ENCODE measurements around the gene ARSD. TPM values are rescaled to one million over a fixed set of nuclear protein-coding genes. Genes with fewer than 3 reads are reported as not detected.
"Not testable (repeated sequence)": the region's sequence is repeated elsewhere in the genome, so short reads cannot be mapped to it uniquely, and the experiment has no call there.

ARSD gene
- total and polyA plus RNA-seq, 12 donors, result 4.2 to 19.0 (median 6.8) TPM

- ATAC-seq (no peak), DNase-seq (no peak)
- no peaks in the 10 kb centered on the region for H3K9me3 ChIP-seq
- no peaks in the 10 kb centered on the region for H3K36me3 ChIP-seq
- H3K27me3 ChIP-seq, result no peaks in the 10 kb centered on the region
- TF ChIP-seq, protein P1, sequence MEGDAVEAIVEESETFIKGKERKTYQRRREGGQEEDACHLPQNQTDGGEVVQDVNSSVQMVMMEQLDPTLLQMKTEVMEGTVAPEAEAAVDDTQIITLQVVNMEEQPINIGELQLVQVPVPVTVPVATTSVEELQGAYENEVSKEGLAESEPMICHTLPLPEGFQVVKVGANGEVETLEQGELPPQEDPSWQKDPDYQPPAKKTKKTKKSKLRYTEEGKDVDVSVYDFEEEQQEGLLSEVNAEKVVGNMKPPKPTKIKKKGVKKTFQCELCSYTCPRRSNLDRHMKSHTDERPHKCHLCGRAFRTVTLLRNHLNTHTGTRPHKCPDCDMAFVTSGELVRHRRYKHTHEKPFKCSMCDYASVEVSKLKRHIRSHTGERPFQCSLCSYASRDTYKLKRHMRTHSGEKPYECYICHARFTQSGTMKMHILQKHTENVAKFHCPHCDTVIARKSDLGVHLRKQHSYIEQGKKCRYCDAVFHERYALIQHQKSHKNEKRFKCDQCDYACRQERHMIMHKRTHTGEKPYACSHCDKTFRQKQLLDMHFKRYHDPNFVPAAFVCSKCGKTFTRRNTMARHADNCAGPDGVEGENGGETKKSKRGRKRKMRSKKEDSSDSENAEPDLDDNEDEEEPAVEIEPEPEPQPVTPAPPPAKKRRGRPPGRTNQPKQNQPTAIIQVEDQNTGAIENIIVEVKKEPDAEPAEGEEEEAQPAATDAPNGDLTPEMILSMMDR (IDR thresholded peaks at IDR 0.05), result no peak
- WGBS, 2 donors, result 83 to 89% methylated on average over 6 of the region's 6 CpGs
- H3K4me3 ChIP-seq, result no peak overlapping the region
- peak overlapping the region in 1 of 10 donors; percentile 74 for H3K27ac ChIP-seq
- H3K4me1 ChIP-seq, result peaks cover 0 to 45% (median 0%) of the 10 kb centered on the region in 9 donors
- intact Hi-C loops (cut with DNase I), result no loop called here
Measured at GRCh38 chrX:2965965-2966364, 36.8 kb upstream of the ARSD start.

DNA sequence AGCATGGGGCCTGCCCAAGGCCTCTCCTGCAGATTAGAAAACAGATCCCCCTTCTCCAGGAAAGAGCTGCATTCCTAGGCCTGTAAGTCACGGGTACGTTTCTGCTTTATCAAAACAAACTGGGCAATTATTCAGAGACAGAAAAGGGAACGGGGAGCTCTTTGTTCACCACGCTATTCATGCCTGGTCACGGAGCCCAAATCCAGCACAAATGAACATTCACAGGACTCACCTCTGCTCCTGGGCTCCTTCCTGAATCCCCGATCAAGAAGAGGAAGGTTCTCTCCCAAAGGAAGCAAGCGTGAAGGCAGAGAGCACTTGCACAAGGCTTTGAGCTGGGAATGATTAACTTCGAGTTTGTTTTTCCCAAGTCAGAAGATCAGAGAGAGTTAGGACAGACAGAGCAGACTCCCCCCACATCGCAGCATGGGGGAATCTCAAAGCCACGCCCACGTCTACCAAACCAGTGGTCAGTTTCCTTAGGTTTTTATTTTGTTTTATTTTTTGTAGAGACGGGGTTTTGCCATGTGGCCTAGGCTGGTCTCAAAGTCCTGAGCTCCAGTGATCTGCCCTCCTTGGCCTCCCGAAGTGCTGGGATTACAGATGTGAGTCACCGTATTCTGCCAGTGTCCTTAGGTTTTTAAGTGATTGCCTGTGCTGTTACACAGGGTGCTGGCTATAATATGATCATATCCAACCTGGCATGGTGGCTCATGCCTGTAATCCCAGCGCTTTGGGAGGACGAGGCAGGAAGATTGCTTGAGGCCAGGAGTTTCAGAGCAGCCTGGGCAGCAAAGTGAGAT lies 35.1 kb upstream of the ARSD start:
- not testable (repeated sequence) for H3K27me3 ChIP-seq
- ATAC-seq, result peak in 5 of 8 donors; percentile 25 to 79 (median 44)

DNA sequence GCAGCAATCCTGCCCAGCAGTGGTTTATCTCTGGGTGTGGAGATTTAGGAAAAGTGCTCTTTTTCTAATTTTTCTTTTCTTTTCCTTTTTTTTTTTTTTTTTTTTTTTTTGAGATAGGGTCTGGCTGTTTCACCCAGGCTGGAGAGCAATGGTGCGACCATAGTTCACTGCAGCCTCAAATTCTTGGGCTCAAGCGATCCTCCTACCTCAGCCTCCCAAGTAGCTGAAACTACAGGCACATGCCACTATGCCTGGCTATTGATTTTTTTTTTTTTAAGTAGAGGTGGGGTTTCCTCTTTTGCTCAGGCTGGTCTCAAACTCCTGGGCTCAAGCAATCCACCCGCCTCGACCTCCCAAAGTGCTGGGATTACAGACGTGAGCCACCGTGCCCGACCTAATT lies 34.3 kb upstream of the ARSD start:
- Histone ChIP-seq H3K27ac (peak overlapping the region in 1 of 10 donors; percentile 74), H3K4me1 (peaks cover 0 to 35% (median 0%) of the 10 kb centered on the region in 9 donors)
- H3K9me3 ChIP-seq; H3K36me3 ChIP-seq; DNase-seq; ATAC-seq; intact Hi-C loops (cut with DNase I); H3K27me3 ChIP-seq; H3K4me3 ChIP-seq: not testable (repeated sequence)
- WGBS, 2 donors, result 82 to 86% methylated on average over 7 of the region's 7 CpGs

More for the DNA sequence above, 35.1 kb upstream of the ARSD start:
- H3K4me3 ChIP-seq; intact Hi-C loops (cut with DNase I); H3K9me3 ChIP-seq; H3K36me3 ChIP-seq; DNase-seq: not testable (repeated sequence)
- WGBS, 2 donors, result 47 to 51% methylated on average over 12 to 15 of the region's 16 CpGs
- Histone ChIP-seq H3K4me1 (peaks cover 0 to 42% (median 0%) of the 10 kb centered on the region in 9 donors), H3K27ac (peak overlapping the region in 3 of 10 donors; percentile 46 to 74 (median 50))

DNA sequence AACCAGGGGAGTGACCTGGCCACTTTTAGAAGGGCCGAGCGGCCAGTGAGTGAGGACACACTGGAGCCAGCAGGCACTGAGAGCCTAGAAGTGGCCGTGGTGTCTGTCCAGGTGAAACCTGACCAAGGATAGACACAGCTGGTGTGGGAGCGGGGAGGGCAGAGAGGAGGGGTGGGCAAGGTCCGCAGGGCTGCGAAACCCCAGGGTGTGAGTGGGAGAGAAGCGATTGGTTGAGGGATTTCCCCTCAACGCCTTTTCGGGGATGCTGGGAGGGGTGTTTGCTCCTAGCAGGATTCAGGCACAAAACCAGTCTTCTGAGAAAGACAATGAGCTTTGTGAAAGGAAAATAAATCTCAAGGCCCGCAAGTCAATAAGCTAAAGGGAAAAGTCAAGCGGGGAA lies 33.2 kb upstream of the ARSD start:
- no peak overlapping the region for H3K4me3 ChIP-seq
- H3K4me1 ChIP-seq, result peaks cover 0 to 24% (median 0%) of the 10 kb centered on the region in 9 donors
- no peaks in the 10 kb centered on the region for H3K9me3 ChIP-seq
- DNase-seq (no peak), ATAC-seq (no peak)
- TF ChIP-seq, protein P1 (IDR thresholded peaks at IDR 0.05), result no peak
- intact Hi-C loops (cut with DNase I), result no loop called here
- H3K36me3 ChIP-seq, result no peaks in the 10 kb centered on the region
- 87 to 88% methylated on average over 10 to 11 of the region's 11 CpGs for WGBS, 2 donors
- H3K27me3 ChIP-seq, result no peaks in the 10 kb centered on the region
- H3K27ac ChIP-seq, result no peak overlapping the region

DNA sequence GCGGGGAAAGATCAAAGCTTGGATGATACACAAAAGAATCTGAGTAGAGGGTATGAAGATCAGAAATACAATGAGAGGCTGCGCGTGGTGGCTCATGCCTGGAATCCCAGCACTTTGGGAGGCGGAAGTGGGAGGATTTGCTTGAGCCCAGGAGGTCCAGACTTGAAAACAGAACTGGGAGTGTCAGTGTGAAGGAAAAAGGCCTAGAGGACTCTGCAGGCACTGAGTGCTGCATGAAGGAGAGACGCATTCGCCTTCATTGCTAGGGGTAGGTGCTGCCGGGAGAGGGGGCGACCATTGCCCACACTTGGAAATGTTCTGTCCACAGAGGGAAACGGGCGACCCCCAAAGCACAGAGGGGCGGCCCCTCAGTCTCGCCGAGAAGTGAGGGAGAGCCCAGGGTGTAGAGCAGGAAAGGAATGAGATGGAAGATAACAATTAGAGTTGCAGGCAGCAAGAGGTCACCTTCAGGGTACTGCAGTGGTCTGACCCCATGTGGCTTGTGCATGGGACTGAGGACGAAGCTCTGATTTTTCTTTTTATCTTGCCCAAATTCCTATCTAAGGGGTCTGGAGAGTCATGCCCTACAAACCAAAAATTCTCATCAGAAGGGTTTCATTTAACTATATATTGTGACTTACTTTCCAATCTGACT lies 31.8 kb upstream of the ARSD start:
- H3K27ac ChIP-seq, result no peak overlapping the region
- no peaks in the 10 kb centered on the region for H3K9me3 ChIP-seq
- intact Hi-C loops (cut with DNase I), result no loop called here
- no peaks in the 10 kb centered on the region for H3K27me3 ChIP-seq
- TF ChIP-seq, protein P1 (IDR thresholded peaks at IDR 0.05), result no peak
- H3K4me3 ChIP-seq, result no peak overlapping the region
- H3K4me1 ChIP-seq, result peaks cover 0 to 18% (median 0%) of the 10 kb centered on the region in 9 donors
- ATAC-seq (no peak), DNase-seq (no peak)
- no peaks in the 10 kb centered on the region for H3K36me3 ChIP-seq
- WGBS, 2 donors, result 77 to 79% methylated on average over 14 of the region's 14 CpGs
